IPS DF 6.9 (cell line): ENCODE results near the gene ITGA11.

Source experiments
- DNase-seq: peaks from one replicate; pipeline ENCODE4 v3.0.0-alpha.2; 2013; ENCODE audit warnings: low read depth, low spot score
- H3K27ac ChIP-seq: one replicate; pipeline ENCODE4 v1.5.1; 2013; ENCODE audit warnings: low read length, control low read depth
- H3K27me3 ChIP-seq: 2 replicates; pipeline ENCODE4 v1.6.1; 2013; ENCODE audit warnings: mild to moderate bottlenecking, low read length; ENCODE audit not compliant: control insufficient read depth, insufficient read depth
- H3K36me3 ChIP-seq: 2 replicates; pipeline ENCODE4 v1.6.1; 2013; ENCODE audit warnings: low read length; ENCODE audit not compliant: control insufficient read depth, insufficient read depth
- H3K4me1 ChIP-seq: 2 replicates; pipeline ENCODE4 v1.6.1; 2013; ENCODE audit warnings: low read length; ENCODE audit not compliant: control insufficient read depth, insufficient read depth
- H3K4me3 ChIP-seq: 2 replicates; pipeline ENCODE4 v1.5.1; 2013; ENCODE audit warnings: mild to moderate bottlenecking, low read length
- H3K9me3 ChIP-seq: 2 replicates; pipeline ENCODE4 v1.6.1; 2013; ENCODE audit warnings: low read length, inconsistent platforms; ENCODE audit not compliant: control insufficient read depth, insufficient read depth
- WGBS: extraction: QIAGEN DNeasy Blood & Tissue Kit; methylation state at CpG from one replicate; pipeline ENCODE4 v1.1.7; 2013; ENCODE audit warnings: mixed read lengths, missing lambda C conversion rate; ENCODE audit not compliant: insufficient read length, insufficient coverage; 5-methylcytosine and 5-hydroxymethylcytosine counted together

The ITGA11 gene

DNA sequence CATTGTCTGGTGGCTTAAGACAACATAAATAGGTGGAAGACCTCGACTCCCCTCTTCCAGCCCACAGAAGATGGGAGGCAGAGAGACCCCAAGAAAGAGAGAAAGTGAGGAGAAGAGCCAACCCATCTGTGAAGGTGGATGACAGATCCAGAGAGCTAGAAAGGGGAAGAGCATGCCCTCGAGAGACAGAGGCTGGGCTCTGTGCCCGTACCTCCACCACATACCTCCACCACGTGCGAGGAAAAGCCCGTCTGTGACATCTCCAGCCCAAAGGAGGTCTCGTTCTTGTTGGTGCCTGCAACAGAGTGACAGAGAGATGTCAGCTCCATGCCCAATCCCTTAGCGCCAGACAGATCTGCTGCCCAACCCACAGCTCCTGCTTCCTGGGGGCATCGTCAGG is 83.4 kb downstream of the ITGA11 start:
- Histone ChIP-seq H3K27me3 (no peaks in the 10 kb centered on the region), H3K27ac (no peak overlapping the region), H3K4me3 (no peak overlapping the region), H3K9me3 (no peaks in the 10 kb centered on the region), H3K36me3 (no peaks in the 10 kb centered on the region), H3K4me1 (0 out of 2 replicates have a peak, but pooled peaks cover 1% of the 10 kb centered on the region)
- DNase-seq, result no peak
- no CpG with 5 or more reads among the region's 9 CpGs for WGBS

DNA sequence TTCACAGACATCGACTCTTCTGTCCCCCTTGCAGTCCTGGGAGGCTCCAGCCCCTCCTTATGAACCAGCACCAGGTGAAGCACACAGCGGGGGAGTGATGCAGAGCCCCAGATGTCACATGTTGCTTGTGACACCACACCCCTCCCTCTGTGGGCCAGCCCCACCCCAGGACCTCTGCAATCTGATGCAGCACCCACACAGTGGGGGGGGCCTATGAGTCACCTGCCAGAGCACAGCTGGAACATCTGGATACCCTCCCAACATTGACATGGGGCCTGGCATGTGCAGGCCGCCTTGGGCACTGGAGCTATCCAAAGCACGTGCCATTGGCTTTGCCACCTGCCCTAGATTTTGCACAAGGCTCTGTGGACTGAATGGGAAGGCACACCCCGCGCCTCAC is 83.9 kb downstream of the ITGA11 start:
- Histone ChIP-seq H3K27ac (no peak overlapping the region), H3K4me3 (no peak overlapping the region), H3K4me1 (0 out of 2 replicates have a peak, but pooled peaks cover 1% of the 10 kb centered on the region), H3K27me3 (no peaks in the 10 kb centered on the region), H3K9me3 (no peaks in the 10 kb centered on the region), H3K36me3 (no peaks in the 10 kb centered on the region)
- WGBS, result no CpG with 5 or more reads among the region's 6 CpGs
- DNase-seq, result no peak

DNA sequence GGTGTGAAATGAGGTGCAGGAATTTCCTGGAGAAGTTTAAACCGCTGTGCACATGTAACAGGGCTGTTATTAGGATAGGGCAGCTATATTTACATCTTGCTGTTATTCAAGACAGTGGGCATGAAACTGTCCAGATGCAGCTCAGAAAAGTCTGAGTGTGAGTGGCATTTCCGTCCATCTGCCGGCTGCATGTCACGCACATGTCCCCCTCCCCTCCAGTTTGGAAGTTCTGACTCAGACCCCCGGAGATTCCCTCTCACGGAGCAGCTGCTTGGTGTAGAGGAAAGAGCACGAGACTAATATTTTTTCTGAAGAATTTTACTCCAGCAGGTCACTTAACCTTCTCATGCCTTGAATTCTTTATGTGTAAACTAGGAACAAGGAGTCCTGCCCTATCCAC is 84.6 kb downstream of the ITGA11 start:
- WGBS, result no CpG with 5 or more reads among the region's 7 CpGs
- DNase-seq, result no peak
- Histone ChIP-seq H3K9me3 (no peaks in the 10 kb centered on the region), H3K4me3 (no peak overlapping the region), H3K27me3 (no peaks in the 10 kb centered on the region), H3K36me3 (no peaks in the 10 kb centered on the region), H3K4me1 (0 out of 2 replicates have a peak, but pooled peaks cover 1% of the 10 kb centered on the region), H3K27ac (no peak overlapping the region)

DNA sequence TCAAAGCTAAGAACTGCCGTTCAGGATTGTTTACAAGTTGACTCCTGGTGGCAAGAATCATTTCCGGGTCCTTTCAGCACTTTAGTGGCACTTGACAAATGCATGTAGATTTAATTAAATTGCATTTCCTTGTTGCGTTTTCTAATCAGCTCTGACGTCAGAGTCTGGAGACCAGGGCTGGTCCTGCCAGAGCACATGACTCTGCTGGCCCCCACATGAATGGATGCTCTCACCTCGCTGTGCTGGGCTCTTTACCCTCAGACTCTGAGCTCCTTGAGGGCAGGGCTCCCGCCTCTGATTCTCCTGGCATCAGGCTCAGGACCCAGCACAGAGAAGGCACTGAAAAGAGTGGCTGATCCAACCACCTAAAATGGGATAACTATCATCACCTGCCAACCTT is 85.0 kb downstream of the ITGA11 start:
- Histone ChIP-seq H3K27ac (no peak overlapping the region), H3K36me3 (no peaks in the 10 kb centered on the region), H3K27me3 (no peaks in the 10 kb centered on the region), H3K4me1 (0 out of 2 replicates have a peak, but pooled peaks cover 1% of the 10 kb centered on the region), H3K9me3 (no peaks in the 10 kb centered on the region), H3K4me3 (no peak overlapping the region)
- no CpG with 5 or more reads among the region's 6 CpGs for WGBS
- DNase-seq, result no peak

DNA sequence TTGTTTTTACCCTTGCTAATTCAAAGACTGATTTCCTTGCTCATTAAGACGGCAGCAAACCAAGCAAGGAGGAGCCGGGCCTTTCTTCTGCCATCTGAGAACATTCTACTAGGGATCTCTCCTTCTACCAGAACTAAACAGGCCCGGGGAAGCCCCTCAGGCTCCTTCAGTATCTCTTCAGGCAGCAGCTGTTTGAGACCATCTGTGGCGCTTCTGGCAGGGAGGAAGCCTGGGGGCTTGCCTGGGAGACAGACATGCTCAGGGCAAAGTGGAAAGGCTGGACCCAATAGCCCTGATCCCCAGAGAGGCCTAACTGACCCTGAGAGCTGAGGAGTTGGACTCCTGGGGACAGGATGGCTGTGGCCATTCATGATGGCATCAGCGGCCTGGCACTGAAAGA is 86.5 kb downstream of the ITGA11 start:
- no CpG with 5 or more reads among the region's 5 CpGs for WGBS
- H3K36me3 ChIP-seq, result no peaks in the 10 kb centered on the region
- H3K4me3 ChIP-seq, result no peak overlapping the region

DNA sequence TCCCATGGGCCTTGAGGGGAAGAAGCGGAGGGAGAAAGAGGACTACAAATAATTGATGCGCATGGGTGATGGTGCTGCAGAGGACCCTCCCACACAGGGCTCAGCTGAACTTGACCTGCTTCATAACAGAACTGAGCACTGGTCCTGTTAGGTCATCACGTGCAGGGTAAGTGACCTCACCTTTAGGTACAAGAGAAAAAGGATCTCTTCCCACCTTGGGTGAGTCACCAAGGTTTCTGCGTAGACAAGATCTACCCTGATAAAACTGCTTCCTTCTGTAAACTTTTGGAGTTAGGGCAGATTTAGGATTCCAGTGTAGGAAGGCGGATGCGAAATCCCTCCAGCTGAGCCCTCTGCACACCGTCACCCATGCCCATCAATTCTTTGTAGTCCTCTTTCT is 87.4 kb downstream of the ITGA11 start:
- H3K9me3 ChIP-seq, result no peaks in the 10 kb centered on the region
- 0 out of 2 replicates have a peak, but pooled peaks cover 1% of the 10 kb centered on the region for H3K4me1 ChIP-seq
- H3K36me3 ChIP-seq, result no peaks in the 10 kb centered on the region
- no peak overlapping the region for H3K4me3 ChIP-seq
- DNase-seq, result no peak
- no CpG with 5 or more reads among the region's 7 CpGs for WGBS
- no peak overlapping the region for H3K27ac ChIP-seq
- H3K27me3 ChIP-seq, result no peaks in the 10 kb centered on the region

More for the DNA sequence above, 86.5 kb downstream of the ITGA11 start:
- no peaks in the 10 kb centered on the region for H3K27me3 ChIP-seq
- no peak overlapping the region for H3K27ac ChIP-seq
- no peak for DNase-seq
- H3K4me1 ChIP-seq, result 0 out of 2 replicates have a peak, but pooled peaks cover 1% of the 10 kb centered on the region
- H3K9me3 ChIP-seq, result no peaks in the 10 kb centered on the region

DNA sequence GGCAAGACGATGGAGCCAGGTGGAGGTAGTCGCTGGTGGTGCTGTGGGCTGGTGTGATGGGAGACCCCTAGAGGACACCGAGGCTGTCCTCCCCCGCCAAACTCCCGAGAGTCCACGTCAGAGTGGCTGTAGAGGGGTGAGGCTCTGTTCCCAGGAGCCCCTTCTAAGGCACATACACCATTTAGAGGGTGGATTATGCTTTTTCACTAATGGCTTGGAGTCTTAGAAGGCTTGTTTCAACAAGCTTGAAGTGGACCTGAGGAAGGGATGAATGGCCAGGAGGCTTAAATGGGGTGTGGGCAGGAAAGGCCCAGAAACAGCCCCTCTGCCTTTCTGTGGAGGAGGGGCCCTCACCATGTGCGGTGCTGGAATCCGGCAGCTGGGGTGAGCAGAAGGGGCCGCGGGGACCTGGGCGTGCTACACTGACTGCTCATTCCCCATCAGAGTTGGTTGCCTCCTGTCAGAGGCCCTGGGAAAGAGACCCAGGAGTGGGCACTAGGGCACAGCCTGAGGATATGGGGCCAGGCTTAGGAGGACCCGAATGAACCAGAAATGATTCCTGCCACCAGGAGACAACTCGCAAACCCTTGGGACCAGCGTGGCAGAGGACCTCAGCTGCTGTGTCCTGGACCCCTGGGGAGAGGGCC is 88.3 kb downstream of the ITGA11 start:
- no peaks in the 10 kb centered on the region for H3K36me3 ChIP-seq
- WGBS, result no CpG with 5 or more reads among the region's 14 CpGs

DNA sequence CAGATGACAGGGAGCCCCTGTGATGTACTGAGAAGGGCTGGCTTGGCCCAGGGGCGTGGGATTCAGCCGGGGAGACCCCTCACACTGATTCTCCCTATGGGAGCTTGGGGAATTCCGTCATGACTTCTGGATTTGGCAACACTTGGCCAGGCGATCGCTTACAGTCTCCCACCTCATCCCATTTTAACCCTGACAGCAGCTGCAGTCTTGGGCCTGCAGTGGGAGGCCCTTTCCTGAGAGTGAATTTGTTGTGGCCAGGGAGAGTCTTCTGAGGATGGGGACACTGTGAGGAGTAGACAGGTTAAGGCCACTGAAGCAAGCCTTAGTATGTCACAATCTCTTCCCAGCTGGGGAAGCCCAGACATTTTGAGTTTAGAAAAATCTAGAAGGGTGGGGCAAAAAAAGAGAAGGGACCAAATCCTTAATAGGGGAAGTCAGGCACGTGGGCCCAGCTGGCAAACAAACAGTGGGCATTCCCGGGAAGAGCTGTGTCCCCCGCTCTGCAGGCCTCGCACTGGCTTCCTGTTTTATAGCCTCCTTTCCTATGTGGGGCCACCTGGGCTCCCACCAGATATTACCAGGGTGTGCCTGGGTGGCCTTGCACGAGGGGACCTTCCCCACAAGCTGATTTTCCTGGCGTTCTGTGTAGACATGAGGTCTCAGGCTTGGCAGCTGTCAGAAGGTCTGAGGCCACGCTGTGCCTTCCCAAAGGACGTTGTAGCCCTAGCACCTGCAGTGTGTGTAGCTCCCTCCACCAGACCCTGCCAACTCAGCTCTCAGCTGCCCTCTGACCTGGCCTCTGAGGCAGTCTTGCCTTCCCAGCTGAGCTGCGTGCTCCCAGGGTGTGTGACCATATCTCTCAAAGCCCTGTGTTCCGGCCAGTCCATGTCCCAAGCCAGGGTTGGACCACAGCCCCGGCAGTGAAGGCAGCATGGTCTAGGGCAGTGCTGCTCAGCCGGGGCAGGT is 89.9 kb downstream of the ITGA11 start:
- Histone ChIP-seq H3K4me1 (0 out of 2 replicates have a peak, but pooled peaks cover 1% of the 10 kb centered on the region), H3K27me3 (no peaks in the 10 kb centered on the region), H3K4me3 (no peak overlapping the region), H3K36me3 (no peaks in the 10 kb centered on the region), H3K9me3 (no peaks in the 10 kb centered on the region), H3K27ac (no peak overlapping the region)
- no CpG with 5 or more reads among the region's 17 CpGs for WGBS
- no peak for DNase-seq

More for the DNA sequence above, 88.3 kb downstream of the ITGA11 start:
- Histone ChIP-seq H3K4me3 (no peak overlapping the region), H3K27ac (no peak overlapping the region), H3K27me3 (no peaks in the 10 kb centered on the region), H3K4me1 (0 out of 2 replicates have a peak, but pooled peaks cover 1% of the 10 kb centered on the region), H3K9me3 (no peaks in the 10 kb centered on the region)
- no peak for DNase-seq

DNA sequence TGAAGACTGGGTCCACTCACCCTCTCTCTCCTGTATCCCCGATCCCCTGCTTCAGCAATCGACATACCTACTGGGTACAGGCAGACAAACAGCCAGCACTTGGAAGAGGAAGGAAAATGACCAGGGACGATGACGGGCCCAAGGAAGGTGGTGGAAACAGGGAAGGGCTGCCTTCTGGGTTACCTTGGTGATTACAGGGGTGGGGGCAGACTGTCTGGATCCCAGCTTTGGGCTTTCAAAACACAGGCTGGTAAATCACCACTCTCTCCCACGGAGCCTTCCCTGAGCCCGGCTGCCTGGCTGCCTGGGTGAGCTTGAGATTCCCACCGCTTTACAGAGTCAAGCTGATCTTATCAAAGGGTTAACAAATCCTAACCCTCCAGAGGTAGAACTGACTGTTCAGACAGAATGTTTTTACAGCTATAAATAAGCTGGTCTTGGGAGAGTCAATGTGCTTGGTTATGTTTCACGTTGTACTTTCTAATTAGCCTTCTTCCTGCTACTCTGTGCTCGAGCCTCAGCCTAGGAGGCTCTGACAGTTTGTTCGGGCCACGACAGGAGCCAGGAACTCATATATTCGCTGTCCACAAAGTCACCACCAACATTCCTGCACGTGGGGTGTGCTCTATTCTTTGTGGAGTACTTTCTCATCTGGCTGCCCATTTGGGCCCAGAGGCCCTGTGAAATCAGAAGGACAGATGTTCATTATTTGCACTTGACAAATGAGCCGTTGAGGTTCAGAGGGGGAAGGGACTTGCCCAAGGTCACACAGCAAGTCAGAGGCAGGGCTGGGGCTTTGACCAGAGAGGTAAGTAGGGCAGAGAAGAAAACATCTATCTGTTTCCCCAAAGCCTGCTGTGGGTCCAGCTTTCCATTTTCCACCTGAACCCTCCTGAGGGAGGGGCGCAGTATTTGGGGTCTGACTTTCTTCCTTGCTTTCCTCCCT is 91.0 kb downstream of the ITGA11 start:
- 0 out of 2 replicates have a peak, but pooled peaks cover 1% of the 10 kb centered on the region for H3K4me1 ChIP-seq
- no peaks in the 10 kb centered on the region for H3K27me3 ChIP-seq
- no peaks in the 10 kb centered on the region for H3K36me3 ChIP-seq
- no peak overlapping the region for H3K27ac ChIP-seq
- DNase-seq, result no peak
- WGBS, result no CpG with 5 or more reads among the region's 15 CpGs
- H3K9me3 ChIP-seq, result no peaks in the 10 kb centered on the region
- no peak overlapping the region for H3K4me3 ChIP-seq

DNA sequence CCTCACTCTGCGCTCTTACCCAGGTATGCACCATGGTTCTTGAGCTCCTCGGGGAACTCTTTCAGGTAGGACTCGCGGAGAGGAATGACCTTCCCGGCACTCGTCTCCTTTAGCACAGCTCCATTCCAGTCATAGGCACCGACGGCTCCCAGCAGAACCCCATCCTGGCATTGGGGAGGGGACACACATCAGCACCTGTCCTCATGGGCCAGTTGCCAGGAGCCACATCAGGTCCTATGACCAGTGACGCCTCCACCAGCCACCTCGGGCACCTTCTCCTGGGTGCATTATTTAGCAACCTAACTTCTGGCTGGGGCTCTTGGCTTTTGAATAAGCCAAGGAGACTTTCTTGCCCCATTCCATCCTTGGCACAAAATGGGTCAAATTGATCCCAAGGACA is 92.5 kb downstream of the ITGA11 start:
- no peaks in the 10 kb centered on the region for H3K36me3 ChIP-seq
- H3K27me3 ChIP-seq, result no peaks in the 10 kb centered on the region
- DNase-seq, result no peak
- no peak overlapping the region for H3K27ac ChIP-seq
- peaks cover 2% of the 10 kb centered on the region; the same call in 1 of the 2 replicates for H3K4me1 ChIP-seq
- H3K9me3 ChIP-seq, result no peaks in the 10 kb centered on the region
- no peak overlapping the region for H3K4me3 ChIP-seq
- WGBS, result no CpG with 5 or more reads among the region's 10 CpGs
